ENCODE data around the gene PRKCD. TPM values are rescaled to one million over a fixed set of nuclear protein-coding genes. Genes with fewer than 3 reads are reported as not detected.

The PRKCD gene
- total RNA-seq, 1 donor from 2014 or later = 1.9 TPM

GRCh38 chr3:53189276-53189675 lies 28.3 kb downstream of the PRKCD start:
- no peak for DNase-seq (ENCODE audit: low read depth in 2 of 2)

- no peak for DNase-seq (ENCODE audit: low read depth in 2 of 2)
Observed at GRCh38 chr3:53190659-53191058, 29.6 kb downstream of the PRKCD start.

GRCh38 chr3:53191836-53192480 lies 30.9 kb downstream of the PRKCD start:
- no peak for DNase-seq (ENCODE audit: low read depth in 2 of 2)

DNA sequence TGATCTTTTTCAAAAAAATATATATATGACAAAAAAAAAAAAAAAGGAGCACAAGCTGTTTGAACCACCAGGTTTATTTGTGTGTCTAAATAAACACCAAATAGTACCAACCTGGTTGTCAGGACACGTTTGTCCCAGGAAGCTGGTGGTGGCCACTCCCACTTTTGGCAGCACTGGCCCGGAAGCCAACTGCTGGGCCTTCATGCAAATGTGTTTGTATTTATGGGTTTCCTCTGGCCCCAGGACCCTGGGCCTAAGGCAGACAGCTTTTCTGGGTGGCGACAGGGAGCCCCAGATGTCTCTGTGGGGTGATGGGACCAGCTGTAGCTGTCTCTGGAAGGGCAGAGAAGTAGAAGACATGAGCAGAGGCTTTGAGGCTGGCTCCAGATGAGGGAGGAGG lies 31.6 kb downstream of the PRKCD start:
- no peak for DNase-seq (ENCODE audit: low read depth in 2 of 2)

GRCh38 chr3:53193466-53194209 lies 32.6 kb downstream of the PRKCD start:
- no peak for DNase-seq (ENCODE audit: low read depth in 2 of 2)

DNA sequence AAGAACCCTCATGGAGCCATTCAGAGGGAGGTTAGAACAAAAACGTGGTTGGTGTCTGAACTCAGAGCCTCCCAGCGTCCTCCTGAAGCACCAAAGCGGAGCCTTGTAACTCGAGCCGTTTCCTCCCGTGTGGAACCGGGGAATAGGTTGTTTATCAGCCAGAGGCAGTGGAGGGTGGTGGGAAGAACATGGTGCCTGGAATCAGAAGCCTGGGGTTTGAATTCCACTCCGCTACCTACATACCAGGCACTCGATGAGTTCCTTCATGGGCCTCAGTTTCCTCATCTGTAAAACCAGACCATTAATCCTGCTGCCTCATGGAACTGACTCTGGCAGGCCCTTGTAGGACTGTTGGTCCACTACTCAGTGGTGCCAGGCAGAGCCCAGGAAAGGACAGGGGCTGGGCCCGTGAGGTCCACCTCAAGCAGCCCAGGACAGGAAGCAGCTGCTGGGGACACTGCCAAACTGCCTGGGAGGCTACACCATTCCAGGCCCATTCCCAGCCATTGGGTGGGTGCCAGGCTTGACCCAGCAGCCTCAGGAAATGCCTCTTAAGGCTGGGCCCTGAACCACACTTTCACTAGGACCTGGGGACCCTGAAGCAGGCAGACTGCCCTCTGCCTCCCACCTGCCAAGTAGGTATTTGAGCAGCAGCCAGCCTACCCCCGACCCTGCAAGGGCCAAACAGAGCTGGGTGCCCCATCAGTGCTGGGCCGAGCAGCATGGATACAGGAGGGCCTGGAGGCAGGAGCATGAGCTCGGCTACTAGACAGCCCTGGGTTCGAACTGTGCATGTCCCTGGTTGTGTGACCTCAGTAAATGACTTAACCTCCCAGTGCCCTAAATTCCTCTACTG lies 33.4 kb downstream of the PRKCD start:
- DNase-seq (ENCODE audit: low read depth in 2 of 2) = peak; percentile 35 to 70

DNA sequence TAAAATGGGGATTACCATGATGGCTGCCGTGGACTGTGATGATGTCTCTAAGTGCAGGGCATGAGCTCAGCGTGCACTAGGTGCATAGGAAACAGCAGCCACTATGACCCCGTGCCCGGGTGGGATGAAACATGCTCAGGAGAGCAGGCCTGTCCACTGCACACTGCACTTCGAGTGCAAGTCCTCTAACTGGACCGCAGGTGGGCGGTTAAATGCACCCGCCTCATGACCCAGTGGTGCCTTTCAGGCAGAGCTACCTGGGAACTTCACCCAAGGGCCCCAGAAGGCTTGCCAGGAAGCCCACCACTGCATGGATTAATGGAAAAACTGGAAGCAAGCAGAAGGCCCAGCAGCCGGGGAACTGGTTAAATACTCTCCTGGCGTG lies 34.0 kb downstream of the PRKCD start:
- DNase-seq (ENCODE audit: low read depth in 2 of 2) = no peak

GRCh38 chr3:53195602-53196574 lies 34.9 kb downstream of the PRKCD start:
- peak in 1 of 2 donors; percentile 48 for DNase-seq (ENCODE audit: low read depth in 2 of 2)

DNA sequence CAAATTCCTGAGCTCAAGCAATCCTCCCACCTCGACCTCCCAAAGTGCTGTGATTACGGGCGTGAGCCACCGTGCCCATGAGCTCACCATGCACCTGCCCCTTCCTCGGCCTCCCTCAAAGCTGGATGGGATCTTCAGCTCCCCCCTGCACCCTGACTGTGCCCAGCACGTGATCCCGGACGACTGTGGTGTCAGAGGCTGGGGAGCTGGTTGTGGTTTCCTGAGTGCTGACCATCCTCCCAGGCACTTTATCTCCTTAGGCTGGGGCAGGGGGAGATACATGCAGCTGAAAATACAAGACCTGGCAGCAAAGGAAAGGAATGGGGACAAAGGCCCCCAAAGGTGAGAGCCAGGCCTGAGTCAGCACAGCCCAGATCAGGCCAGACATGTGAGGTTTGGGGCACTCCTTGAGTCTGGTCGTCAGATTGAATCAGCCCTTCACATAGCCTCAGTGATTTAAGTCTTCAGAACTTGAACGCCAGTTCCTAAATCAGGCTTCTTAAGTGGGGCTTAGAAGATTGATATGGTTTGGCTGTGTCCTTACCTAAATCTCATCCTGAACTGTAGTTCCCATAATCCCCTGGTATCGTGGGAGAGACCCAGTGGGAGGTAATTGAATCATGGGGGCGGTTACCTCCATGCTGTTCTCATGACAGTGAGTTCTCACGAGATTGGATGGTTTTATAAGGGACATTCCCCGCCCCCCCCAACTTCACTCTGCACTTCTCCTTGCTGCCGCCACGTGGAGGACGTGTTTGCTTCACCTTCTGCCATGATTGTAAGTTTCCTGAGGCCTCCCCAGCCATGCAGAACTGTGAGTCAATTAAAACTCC lies 35.8 kb downstream of the PRKCD start:
- peak in 1 of 2 donors; percentile 58 for DNase-seq (ENCODE audit: low read depth in 2 of 2)

DNA sequence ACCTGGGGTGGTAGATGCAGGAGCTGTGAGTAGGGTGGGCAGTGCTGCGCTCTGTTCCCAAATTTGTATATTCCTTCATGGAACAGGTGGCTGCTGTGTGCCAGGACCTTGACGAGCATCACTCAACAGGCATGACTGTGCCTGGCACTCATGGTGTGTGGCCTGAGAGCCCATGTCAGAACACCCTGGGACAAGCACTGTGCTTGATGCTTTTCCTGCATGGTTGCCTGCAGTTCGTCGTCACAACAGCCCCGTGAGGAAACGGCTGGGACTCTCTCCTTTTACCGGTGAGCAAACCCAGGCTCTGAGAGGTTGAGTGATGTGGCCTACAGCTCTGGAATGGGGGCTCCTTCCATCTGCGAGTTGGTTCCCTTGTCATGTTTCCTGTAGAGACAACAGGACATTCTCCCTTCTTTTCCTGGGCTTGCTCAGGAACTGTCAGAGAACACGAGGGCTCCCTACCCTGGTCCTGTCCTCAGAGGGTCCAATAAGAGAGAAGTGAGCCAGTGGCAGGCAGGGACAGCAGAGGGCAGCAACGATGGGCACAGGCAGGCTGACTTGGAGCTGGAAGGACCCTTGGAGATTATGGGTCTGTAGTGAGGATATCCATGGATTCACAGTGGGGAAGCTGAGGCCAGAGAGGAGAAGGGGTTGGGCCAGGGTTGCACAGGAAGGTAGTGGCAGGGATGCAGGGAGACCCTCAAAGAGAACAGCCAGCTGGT lies 37.4 kb downstream of the PRKCD start:
- DNase-seq (ENCODE audit: low read depth in 2 of 2) = no peak

GRCh38 chr3:53198996-53199395 lies 38.0 kb downstream of the PRKCD start:
- DNase-seq (ENCODE audit: low read depth in 2 of 2) = no peak

DNA sequence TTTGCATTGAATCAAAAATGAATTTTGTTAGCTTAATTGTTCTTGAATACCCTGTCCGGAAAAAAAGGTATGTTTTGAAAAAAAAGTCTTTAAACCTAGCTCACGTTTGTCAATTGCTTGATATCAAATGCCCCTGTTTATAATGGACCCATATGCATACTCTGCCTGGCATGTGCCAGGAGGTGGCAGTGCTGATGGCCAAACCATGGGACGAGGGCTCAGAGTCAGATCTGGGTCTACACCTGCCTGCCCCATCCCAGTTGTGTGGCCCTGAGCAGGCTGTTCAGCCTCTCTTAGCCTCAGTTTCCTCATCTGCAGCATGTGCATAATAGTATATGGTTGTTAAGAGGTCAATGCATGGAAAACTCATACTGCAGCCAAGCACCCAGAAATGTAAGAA lies 38.8 kb downstream of the PRKCD start:
- DNase-seq (ENCODE audit: low read depth in 2 of 2) = no peak

DNA sequence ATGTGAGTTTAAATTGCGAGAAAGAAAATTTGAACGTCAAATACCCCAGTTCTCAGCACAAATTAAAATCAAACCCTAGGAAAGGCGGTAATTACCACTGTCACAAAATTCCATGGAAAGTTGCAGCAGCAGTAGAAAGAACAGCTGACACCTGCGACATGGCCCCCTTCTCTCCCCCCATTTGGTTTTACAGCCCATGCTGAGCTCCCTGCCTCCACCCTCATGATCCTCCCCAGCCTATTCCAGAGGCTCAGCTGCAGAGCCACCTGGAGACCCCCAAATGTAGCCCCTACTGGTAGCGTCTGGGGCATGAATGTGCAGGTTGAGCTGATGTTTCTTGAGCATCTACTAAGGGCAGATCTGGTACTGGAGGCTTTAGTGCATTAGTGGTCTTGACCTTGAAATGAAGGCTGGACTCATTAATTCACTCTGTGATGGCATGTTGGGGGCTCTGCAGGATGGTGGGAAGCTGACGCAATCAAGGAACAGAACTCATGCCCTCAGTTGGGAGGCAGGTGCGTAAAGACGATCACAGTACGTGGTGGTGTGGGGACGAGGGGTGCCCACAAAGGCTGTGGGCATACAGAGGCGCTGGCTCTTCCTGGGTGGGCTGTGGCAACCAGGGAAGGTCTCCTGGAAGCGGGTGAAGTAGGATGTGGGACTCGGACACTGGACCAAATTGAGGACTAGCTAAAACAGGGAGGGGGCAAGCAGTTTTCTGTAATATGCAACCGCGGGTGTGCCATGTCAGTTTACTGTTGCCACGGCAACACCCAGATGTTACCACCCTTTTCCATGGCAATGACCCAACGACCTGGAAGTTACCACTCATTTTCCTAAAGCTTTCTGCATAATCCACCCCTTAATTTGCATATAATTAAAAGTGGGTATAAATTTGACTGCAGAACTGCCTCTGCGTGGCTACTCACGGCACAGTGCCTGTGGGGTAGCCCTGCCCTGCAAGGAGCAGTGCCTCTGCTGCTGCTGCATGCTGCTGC lies 39.8 kb downstream of the PRKCD start:
- no peak for DNase-seq (ENCODE audit: low read depth in 2 of 2)

DNA sequence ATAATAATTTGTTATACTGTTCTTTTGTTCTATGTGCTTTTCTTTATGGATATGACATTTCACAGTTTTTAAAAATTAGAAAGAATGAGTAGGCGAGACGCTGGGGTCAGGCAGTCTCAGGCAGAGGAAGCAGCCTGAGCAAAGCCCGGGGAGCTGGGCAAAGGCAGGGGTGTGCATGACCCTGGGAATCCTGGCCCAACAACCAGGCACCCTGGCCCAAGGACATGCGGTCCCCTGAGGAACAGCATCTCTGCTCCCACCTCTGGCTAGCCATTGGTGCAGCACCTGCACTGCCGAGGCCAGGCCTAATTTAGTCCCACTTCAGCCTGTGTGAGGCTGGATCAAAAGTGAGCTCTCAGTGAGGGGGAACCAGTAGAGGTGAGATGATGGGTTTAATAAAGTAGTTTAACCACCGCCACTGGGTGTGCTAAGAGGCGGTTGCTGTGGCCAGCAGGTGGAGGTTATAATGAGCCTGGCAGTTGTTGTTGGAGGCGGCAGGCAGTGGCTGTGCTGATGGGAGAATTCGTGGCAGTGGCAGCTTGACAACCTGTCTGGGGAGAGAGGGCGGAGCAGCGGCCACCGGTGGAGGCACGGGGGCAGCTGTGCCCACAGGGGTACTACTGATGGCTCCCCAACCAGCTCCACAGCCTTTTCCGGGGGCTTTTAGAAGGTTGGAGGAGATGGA lies 41.5 kb downstream of the PRKCD start:
- DNase-seq (ENCODE audit: low read depth in 2 of 2) = no peak

DNA sequence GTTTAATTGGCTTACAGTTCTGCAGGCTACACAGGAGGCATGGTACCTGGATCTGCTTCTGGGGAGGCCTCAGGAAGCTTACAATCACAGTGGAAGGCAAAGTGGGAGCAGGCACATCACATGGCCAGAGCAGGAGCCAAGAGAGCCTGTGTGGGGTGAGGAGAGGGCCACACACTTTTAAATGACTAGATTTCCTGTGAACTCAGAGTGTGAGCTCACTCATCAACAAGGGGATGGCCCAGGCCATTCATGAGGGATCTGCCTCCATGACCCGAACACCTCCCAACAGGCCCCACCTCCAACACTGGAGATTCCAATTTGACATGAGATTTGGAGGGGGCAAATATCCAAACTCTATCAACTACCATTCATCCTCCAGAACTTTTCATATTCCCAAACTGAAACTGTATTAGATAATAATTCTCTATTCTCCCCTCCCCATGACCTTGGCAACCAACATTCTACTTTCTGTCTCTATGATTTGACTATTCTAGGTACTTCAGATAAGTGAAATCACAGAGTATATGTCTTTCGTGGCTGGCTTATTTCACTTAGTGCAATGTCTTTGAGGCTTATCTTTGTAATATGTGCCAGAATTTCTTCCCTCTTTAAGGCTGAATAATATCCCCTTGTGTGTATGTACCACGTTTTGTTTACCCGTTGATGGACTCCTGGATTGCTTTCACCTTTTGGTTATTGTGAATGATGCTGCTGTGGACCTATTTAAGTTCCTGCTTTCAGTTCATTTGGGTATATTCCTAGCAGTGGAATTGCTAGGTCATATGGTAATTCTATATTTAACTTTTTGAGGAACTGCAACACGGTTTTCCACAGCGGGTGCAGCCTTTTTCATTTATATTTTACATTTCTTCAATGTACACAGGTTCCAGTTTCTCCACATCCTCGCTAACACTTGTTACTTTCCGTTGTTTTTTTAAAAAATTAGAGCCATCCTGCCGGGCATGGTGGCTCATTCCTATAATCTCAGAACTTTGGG lies 51.0 kb downstream of the PRKCD start:
- peak in 1 of 2 donors; percentile 31 for DNase-seq (ENCODE audit: low read depth in 2 of 2)

GRCh38 chr3:53213276-53213675 lies 52.3 kb downstream of the PRKCD start:
- no peak for DNase-seq (ENCODE audit: low read depth in 2 of 2)
